Lower lobe of right lung (tissue), 2 donors: Measurements from ENCODE around the gene OSM. TPM values are rescaled to one million over a fixed set of nuclear protein-coding genes. Genes with fewer than 3 reads are reported as not detected.

Experiments used
- ATAC-seq, 2 donors: fragments of 200-7000 bp; cut with Tn5 transposase; one replicate each; pipeline ENCODE4 v1.9.1; 2020 to 2022; ENCODE audit warnings: mild to moderate bottlenecking in 2 of 2, moderate library complexity in 2 of 2
- DNase-seq: peaks from one replicate; pipeline ENCODE4 v3.0.0-alpha.2; 2020
- H3K27ac ChIP-seq: fragments of 200-600 bp; one replicate; pipeline ENCODE4 v1.8.0; 2022
- H3K27me3 ChIP-seq: fragments of 200-600 bp; one replicate; pipeline ENCODE4 v1.8.0; 2022; ENCODE audit warnings: low read depth
- H3K36me3 ChIP-seq: fragments of 200-600 bp; one replicate; pipeline ENCODE4 v1.8.0; 2022; ENCODE audit warnings: mild to moderate bottlenecking
- H3K4me1 ChIP-seq: fragments of 200-600 bp; one replicate; pipeline ENCODE4 v1.8.0; 2022
- H3K4me3 ChIP-seq: fragments of 200-600 bp; one replicate; pipeline ENCODE4 v1.8.0; 2022; ENCODE audit warnings: mild to moderate bottlenecking
- H3K9me3 ChIP-seq: fragments of 200-600 bp; one replicate; pipeline ENCODE4 v1.8.0; 2022
- CTCF ChIP-seq: fragments of 200-600 bp; IDR thresholded peaks from one replicate; pipeline ENCODE4 v1.8.0; 2022; ENCODE audit warnings: antibody characterized with exemption, mild to moderate bottlenecking
- intact Hi-C: fragments of 100-400 bp; cut with DNase I; formaldehyde crosslinking; loops from one replicate; pipeline ENCODE4 v1.11.0; 2022
- total RNA-seq: library from RNA; stranded (reverse); fragmentation: NEBNext Ultra II Directional; extraction: Animal tissue kit (Norgen Biotek cat#: 25700); gene quantifications from one replicate; pipeline ENCODE4 v1.2.1, GENCODE V29; 2021
- donor health status: DM: no; HTN: yes; CAD: no; lungs with severe emphysema.

Gene OSM
- total RNA-seq, 1 donor from 2014 or later = 1.1 TPM

- H3K4me1 ChIP-seq = peaks cover 27% of the 10 kb centered on the region
- no peak overlapping the region for H3K4me3 ChIP-seq
- no peak overlapping the region for H3K27ac ChIP-seq
- H3K9me3 ChIP-seq = no peaks in the 10 kb centered on the region
- H3K36me3 ChIP-seq = no peaks in the 10 kb centered on the region
- no peak for TF ChIP-seq CTCF
- DNase-seq (no peak), ATAC-seq (no peak)
- H3K27me3 ChIP-seq = peaks cover 25% of the 10 kb centered on the region
- intact Hi-C loops = no loop called here
These were observed 18.7 kb downstream of the OSM start for GRCh38 chr22:30247974-30248373.

- no peak for TF ChIP-seq CTCF
- intact Hi-C loops = no loop called here
- no peak overlapping the region for H3K27ac ChIP-seq
- DNase-seq = no peak
- H3K27me3 ChIP-seq = peaks cover 25% of the 10 kb centered on the region
- H3K4me1 ChIP-seq = peaks cover 23% of the 10 kb centered on the region
- no peak overlapping the region for H3K4me3 ChIP-seq
- no peaks in the 10 kb centered on the region for H3K36me3 ChIP-seq
- ATAC-seq = no peak
- no peaks in the 10 kb centered on the region for H3K9me3 ChIP-seq
These were observed 19.1 kb downstream of the OSM start for GRCh38 chr22:30247561-30247960.

GRCh38 chr22:30246814-30247376, 19.8 kb downstream of the OSM start:
- peaks cover 20% of the 10 kb centered on the region for H3K4me1 ChIP-seq
- peaks cover 25% of the 10 kb centered on the region for H3K27me3 ChIP-seq
- ATAC-seq = no peak
- H3K27ac ChIP-seq = no peak overlapping the region
- TF ChIP-seq CTCF = no peak
- intact Hi-C loops = no loop called here
- H3K36me3 ChIP-seq = no peaks in the 10 kb centered on the region
- peak overlapping the region; percentile 59 for H3K4me3 ChIP-seq
- H3K9me3 ChIP-seq = no peaks in the 10 kb centered on the region
- DNase-seq = no peak

- ATAC-seq = peak; percentile 38 to 62
- Histone ChIP-seq H3K9me3 (no peaks in the 10 kb centered on the region), H3K27me3 (peaks cover 25% of the 10 kb centered on the region), H3K27ac (peak within 1 kb of the TSS; percentile 67), H3K4me1 (peaks cover 23% of the 10 kb centered on the region), H3K36me3 (no peaks in the 10 kb centered on the region), H3K4me3 (peak within 1 kb of the TSS; percentile 59)
- DNase-seq = no peak
- intact Hi-C loops = no loop called here
- peak; percentile 19 for TF ChIP-seq CTCF
These were observed 20.5 kb downstream of the OSM start, which contains the start of gene LIF for GRCh38 chr22:30245985-30246813. TSS of gene LIF (minus strand) at chr22:30246759. CDS start at chr22:30246695, 64 bp downstream.

- peak; percentile 1 to 5 for ATAC-seq
- no peak for TF ChIP-seq CTCF
These were observed 21.3 kb downstream of the OSM start for GRCh38 chr22:30245181-30245984.

More at GRCh38 chr22:30245181-30245984, 21.3 kb downstream of the OSM start:
- Histone ChIP-seq H3K27ac (peak overlapping the region; percentile 67), H3K4me1 (peaks cover 26% of the 10 kb centered on the region), H3K27me3 (peaks cover 25% of the 10 kb centered on the region), H3K36me3 (no peaks in the 10 kb centered on the region), H3K9me3 (no peaks in the 10 kb centered on the region), H3K4me3 (peak overlapping the region; percentile 59)
- DNase-seq = no peak
- intact Hi-C loops = no loop called here
